Aorta (tissue), 5 donors: Measurements from ENCODE around the gene RALGAPA2. TPM values are rescaled to one million over a fixed set of nuclear protein-coding genes. Genes with fewer than 3 reads are reported as not detected.

Source experiments
- ATAC-seq: fragments of 200-7000 bp; cut with Tn5 transposase; one replicate; pipeline ENCODE4 v1.9.1; 2022; ENCODE audit warnings: moderate library complexity; ENCODE audit not compliant: low FRiP score
- DNase-seq, 2 donors: peaks; one replicate each; pipeline ENCODE4 v3.0.0-alpha.2; 2020
- H3K27ac ChIP-seq, 2 donors: one replicate each; pipeline ENCODE4 v1.5.1; 2013; ENCODE audit warnings: low read length in 2 of 2, mild to moderate bottlenecking in 2 of 2, moderate library complexity in 2 of 2, control low read depth in 1 of 2, inconsistent platforms in 1 of 2, low read depth in 1 of 2
- H3K27me3 ChIP-seq, 2 donors: one replicate each; pipeline ENCODE4 v1.6.1; 2013; ENCODE audit warnings: control low read depth in 1 of 2, low read length in 1 of 2, mild to moderate bottlenecking in 1 of 2, moderate library complexity in 1 of 2; ENCODE audit not compliant: insufficient read depth in 2 of 2, control insufficient read depth in 1 of 2
- H3K36me3 ChIP-seq, 2 donors: one replicate each; pipeline ENCODE4 v1.6.1; 2013; ENCODE audit warnings: control low read depth in 1 of 2, low read length in 1 of 2, mild to moderate bottlenecking in 1 of 2; ENCODE audit not compliant: insufficient read depth in 2 of 2, control insufficient read depth in 1 of 2
- H3K4me1 ChIP-seq, 2 donors: one replicate each; pipeline ENCODE4 v1.6.1; 2013; ENCODE audit warnings: low read length in 2 of 2, control low read depth in 1 of 2, mild to moderate bottlenecking in 1 of 2, moderate library complexity in 1 of 2; ENCODE audit not compliant: insufficient read depth in 2 of 2, control insufficient read depth in 1 of 2
- H3K4me3 ChIP-seq, 2 donors: one replicate each; pipeline ENCODE4 v1.5.1; 2013; ENCODE audit warnings: low read length in 2 of 2, control low read depth in 1 of 2, mild to moderate bottlenecking in 1 of 2
- H3K9me3 ChIP-seq: one replicate; pipeline ENCODE4 v1.6.1; 2013; ENCODE audit warnings: mild to moderate bottlenecking, low read length; ENCODE audit not compliant: control insufficient read depth
- WGBS, 2 donors: extraction: QIAGEN DNeasy Blood & Tissue Kit; methylation state at CpG; one replicate each; pipeline ENCODE4 v1.1.7; 2013; 5-methylcytosine and 5-hydroxymethylcytosine counted together
- intact Hi-C, 2 donors: fragments of 100-400 bp; cut with DNase I; formaldehyde crosslinking; loops; one replicate each; pipeline versions ENCODE4 v1.14.2 to v1.15.0; 2022
- polyA plus RNA-seq, 2 donors: library from polyadenylated mRNA; stranded (reverse); fragments of 200-250 nt; gene quantifications; one replicate each; pipeline ENCODE4 v1.2.3, GENCODE V29; 2013
- total RNA-seq, 2 donors: library from RNA; stranded (reverse); fragmentation: NEBNext Ultra II Directional; extraction: Animal tissue kit (Norgen Biotek cat#: 25700); gene quantifications; one replicate each; pipeline ENCODE4 v1.2.1, GENCODE V29; 2021
- donor health status: healthy with polysubstance abuse.
- donor health status: Bipolar disorder and iron deficiency.
- donor health status: DM: no; HTN: no; CAD: no.
- donor health status: DM: no; HTN: no; CAD: no.
- donor health status: DM: yes; HTN: yes; CAD: no.

The RALGAPA2 gene
- total and polyA plus RNA-seq, 4 donors: 2.2 to 62.3 (median 19.2) TPM

GRCh38 chr20:20396794-20397193, 315.6 kb downstream of the RALGAPA2 start:
- ATAC-seq (no peak), DNase-seq (no peak)
- Histone ChIP-seq H3K4me3 (no peak overlapping the region), H3K27ac (no peak overlapping the region), H3K4me1 (no peaks in the 10 kb centered on the region), H3K9me3 (no peaks in the 10 kb centered on the region), H3K36me3 (no peaks in the 10 kb centered on the region), H3K27me3 (no peaks in the 10 kb centered on the region)
- 94 to 97% methylated on average over 3 of the region's 3 CpGs for WGBS, 2 donors
- intact Hi-C loops: no loop called here

- ATAC-seq: no peak
- intact Hi-C loops: no loop called here
- Histone ChIP-seq H3K9me3 (no peaks in the 10 kb centered on the region), H3K36me3 (no peaks in the 10 kb centered on the region), H3K27me3 (no peaks in the 10 kb centered on the region), H3K4me3 (no peak overlapping the region), H3K27ac (no peak overlapping the region), H3K4me1 (no peaks in the 10 kb centered on the region)
- WGBS, 2 donors: 82 to 88% methylated on average over 26 to 29 of the region's 29 CpGs
- no peak for DNase-seq
Measured at GRCh38 chr20:20395903-20396568, 316.4 kb downstream of the RALGAPA2 start.

DNA sequence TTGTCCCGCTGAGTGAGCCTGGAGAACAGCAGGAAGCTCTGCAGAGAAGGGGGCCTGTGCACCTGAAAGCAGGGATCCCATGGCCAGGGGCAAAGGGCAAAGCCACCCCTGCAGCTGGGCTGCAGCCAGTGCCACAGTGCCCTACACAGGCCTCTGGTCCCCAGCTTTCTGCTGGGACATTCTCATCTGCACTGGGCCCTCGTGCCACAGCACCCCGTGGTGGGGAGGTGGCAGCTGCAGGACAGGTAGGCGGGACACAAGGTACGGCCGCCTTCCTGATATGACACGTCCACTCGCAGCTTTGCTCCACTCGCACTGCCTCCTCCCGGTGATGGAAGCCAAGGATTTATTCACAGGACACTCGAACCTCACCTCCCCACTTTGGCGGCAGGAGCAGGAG, 317.4 kb downstream of the RALGAPA2 start:
- WGBS, 2 donors: 92 to 96% methylated on average over 12 of the region's 12 CpGs

GRCh38 chr20:20393207-20394120, 319.0 kb downstream of the RALGAPA2 start:
- Histone ChIP-seq H3K36me3 (no peaks in the 10 kb centered on the region), H3K27me3 (no peaks in the 10 kb centered on the region), H3K4me1 (no peaks in the 10 kb centered on the region), H3K9me3 (no peaks in the 10 kb centered on the region), H3K27ac (no peak overlapping the region), H3K4me3 (no peak overlapping the region)
- intact Hi-C loops: no loop called here
- no peak for ATAC-seq
- no peak for DNase-seq
- 70 to 78% methylated on average over 20 of the region's 20 CpGs for WGBS, 2 donors

More for the DNA sequence above, 317.4 kb downstream of the RALGAPA2 start:
- Histone ChIP-seq H3K36me3 (no peaks in the 10 kb centered on the region), H3K4me1 (no peaks in the 10 kb centered on the region), H3K9me3 (no peaks in the 10 kb centered on the region), H3K27me3 (no peaks in the 10 kb centered on the region), H3K27ac (no peak overlapping the region), H3K4me3 (no peak overlapping the region)
- ATAC-seq: no peak
- DNase-seq: no peak
- intact Hi-C loops: no loop called here

- H3K27me3 ChIP-seq: no peaks in the 10 kb centered on the region
- H3K36me3 ChIP-seq: no peaks in the 10 kb centered on the region
- intact Hi-C loops: no loop called here
- WGBS, 2 donors: 90% methylated on average over 13 of the region's 13 CpGs
- no peak for DNase-seq
- no peaks in the 10 kb centered on the region for H3K9me3 ChIP-seq
- H3K4me3 ChIP-seq: no peak overlapping the region
- ATAC-seq: no peak
- H3K27ac ChIP-seq: no peak overlapping the region
- H3K4me1 ChIP-seq: no peaks in the 10 kb centered on the region
Measured at GRCh38 chr20:20391766-20392165, 320.7 kb downstream of the RALGAPA2 start.

DNA sequence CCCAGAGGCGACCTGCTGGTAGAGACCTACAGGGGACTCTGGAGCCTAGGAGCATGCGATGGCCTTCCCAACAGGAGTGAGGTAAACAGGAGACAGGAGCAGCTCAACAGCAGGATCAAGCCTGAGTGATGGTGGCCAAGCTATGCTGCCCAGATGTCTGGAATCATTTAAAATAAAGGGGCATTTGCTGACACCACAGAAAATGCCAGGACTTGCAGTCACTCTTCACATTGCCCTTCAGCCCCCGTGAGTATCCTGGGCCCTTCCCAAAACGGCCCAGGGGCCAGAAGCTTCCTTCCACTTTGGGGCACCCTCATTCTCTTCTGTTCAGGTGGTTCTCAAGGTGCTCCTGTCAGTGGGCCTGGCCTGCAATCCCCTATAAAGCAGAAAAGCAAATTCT, 321.3 kb downstream of the RALGAPA2 start:
- Histone ChIP-seq H3K9me3 (no peaks in the 10 kb centered on the region), H3K27ac (no peak overlapping the region), H3K36me3 (no peaks in the 10 kb centered on the region), H3K4me1 (no peaks in the 10 kb centered on the region), H3K27me3 (no peaks in the 10 kb centered on the region), H3K4me3 (no peak overlapping the region)
- no peak for DNase-seq
- 85 to 89% methylated on average over 4 of the region's 4 CpGs for WGBS, 2 donors
- intact Hi-C loops: no loop called here
- no peak for ATAC-seq

DNA sequence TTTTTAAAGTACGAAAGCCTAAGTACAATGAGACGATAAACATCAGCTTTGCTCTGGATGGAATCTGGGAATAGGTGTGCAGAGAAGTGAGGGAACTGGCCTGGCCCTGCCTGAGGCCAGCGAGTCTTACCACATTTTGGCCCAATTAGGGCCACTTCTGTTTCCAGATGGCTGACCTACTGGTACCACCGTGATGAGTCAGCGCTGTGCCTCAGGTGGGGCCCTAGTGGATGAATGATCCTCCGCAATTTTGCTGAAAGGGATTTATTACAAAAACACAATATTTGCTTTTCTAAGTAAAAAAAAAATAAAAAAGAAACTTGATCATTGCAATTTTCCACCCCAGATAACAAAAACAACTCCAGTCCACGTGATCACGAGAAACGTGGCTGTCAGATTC, 322.1 kb downstream of the RALGAPA2 start:
- H3K27ac ChIP-seq: no peak overlapping the region
- no peaks in the 10 kb centered on the region for H3K9me3 ChIP-seq
- 92 to 94% methylated on average over 9 of the region's 9 CpGs for WGBS, 2 donors
- no peak for DNase-seq
- H3K36me3 ChIP-seq: no peaks in the 10 kb centered on the region
- no peaks in the 10 kb centered on the region for H3K27me3 ChIP-seq
- ATAC-seq: no peak
- intact Hi-C loops: no loop called here
- no peak overlapping the region for H3K4me3 ChIP-seq
- no peaks in the 10 kb centered on the region for H3K4me1 ChIP-seq

GRCh38 chr20:20386192-20386591, 326.3 kb downstream of the RALGAPA2 start:
- DNase-seq (no peak), ATAC-seq (no peak)
- Histone ChIP-seq H3K4me1 (no peaks in the 10 kb centered on the region), H3K9me3 (peaks cover 2% of the 10 kb centered on the region), H3K4me3 (no peak overlapping the region), H3K27ac (no peak overlapping the region), H3K36me3 (no peaks in the 10 kb centered on the region), H3K27me3 (no peaks in the 10 kb centered on the region)
- 64 to 67% methylated on average over 9 of the region's 9 CpGs for WGBS, 2 donors
- intact Hi-C loops: no loop called here

GRCh38 chr20:20375862-20376261, 336.6 kb downstream of the RALGAPA2 start:
- ATAC-seq (no peak), DNase-seq (no peak)
- intact Hi-C loops: no loop called here
- Histone ChIP-seq H3K27ac (no peak overlapping the region), H3K36me3 (no peaks in the 10 kb centered on the region), H3K4me3 (no peak overlapping the region), H3K9me3 (peaks cover under 1% of the 10 kb centered on the region), H3K27me3 (peaks cover 0 to 3% of the 10 kb centered on the region in 2 donors), H3K4me1 (no peaks in the 10 kb centered on the region)
- 46 to 57% methylated on average over 8 of the region's 8 CpGs for WGBS, 2 donors
